H1 (cell line): ENCODE results near the gene DEDD. TPM values are rescaled to one million over a fixed set of nuclear protein-coding genes. Genes with fewer than 3 reads are reported as not detected.

Source experiments
- ATF2 ChIP-seq: IDR thresholded peaks from 2 replicates; pipeline ENCODE4 v1.6.1; 2012; ENCODE audit warnings: low read length, inconsistent platforms
- ATF3 ChIP-seq: IDR thresholded peaks from 2 replicates; pipeline ENCODE4 v1.6.1; 2011; ENCODE audit warnings: low read depth, mild to moderate bottlenecking, low read length; ENCODE audit not compliant: insufficient read depth
- CHD1 ChIP-seq: IDR thresholded peaks from 2 replicates; pipeline ENCODE4 v1.6.1; 2012; ENCODE audit warnings: low read depth, low read length, improper control_type of control experiment
- CHD2 ChIP-seq: IDR thresholded peaks from 2 replicates; pipeline ENCODE4 v1.6.1; 2012; ENCODE audit warnings: low read length, improper control_type of control experiment
- E2F6 ChIP-seq: IDR thresholded peaks from 2 replicates; pipeline ENCODE4 v1.6.1; 2012; ENCODE audit warnings: inconsistent platforms
- HDAC2 ChIP-seq, 2 experiments: fragments of 300-600 bp in 1 of 2; sonication (generic) in 1 of 2; IDR thresholded peaks; 2 replicates each; pipeline ENCODE4 v1.6.1; 2011 to 2012; ENCODE audit warnings: low read depth in 2 of 2, low read length in 2 of 2, mild to moderate bottlenecking in 2 of 2, moderate library complexity in 2 of 2, borderline replicate concordance in 1 of 2, inconsistent platforms in 1 of 2
- HDAC6 ChIP-seq: IDR thresholded peaks from one replicate; pipeline ENCODE4 v1.7.1; 2012; ENCODE audit warnings: low read depth, mild to moderate bottlenecking, inconsistent platforms, low read length, moderate library complexity
- JUN ChIP-seq: IDR thresholded peaks from 2 replicates; pipeline ENCODE4 v1.6.1; 2011; ENCODE audit warnings: low read depth, mild to moderate bottlenecking, improper control_type of control experiment, low read length
- MAFK ChIP-seq: IDR thresholded peaks from 2 replicates; pipeline ENCODE4 v1.6.1; 2012; ENCODE audit warnings: low read depth, mild to moderate bottlenecking, improper control_type of control experiment, low read length
- MAX ChIP-seq: IDR thresholded peaks from 2 replicates; pipeline ENCODE4 v1.6.1; 2012; ENCODE audit warnings: inconsistent platforms
- POLR2A ChIP-seq, 2 experiments: IDR thresholded peaks; 1 replicate in 1 of 2; 2 replicates in 1 of 2; pipeline ENCODE4 v1.6.1; 2011; ENCODE audit warnings: low read depth in 2 of 2, low read length in 2 of 2, mild to moderate bottlenecking in 2 of 2; ENCODE audit errors: control extremely low read depth in 1 of 2
- RAD21 ChIP-seq, 2 experiments: IDR thresholded peaks in 1 of 2; conservative IDR thresholded peaks in 1 of 2; 2 replicates each; pipeline ENCODE4 v1.6.1; 2011; ENCODE audit warnings: low read depth in 2 of 2, low read length in 2 of 2, improper control_type of control experiment in 1 of 2, inconsistent platforms in 1 of 2, mild to moderate bottlenecking in 1 of 2, moderate library complexity in 1 of 2
- SIN3A ChIP-seq, 2 experiments: IDR thresholded peaks in 1 of 2; conservative IDR thresholded peaks in 1 of 2; 2 replicates each; pipeline ENCODE4 v1.6.1; 2011 to 2012; ENCODE audit warnings: low read length in 2 of 2, improper control_type of control experiment in 1 of 2, low read depth in 1 of 2, mild to moderate bottlenecking in 1 of 2
- SIX5 ChIP-seq: IDR thresholded peaks from 2 replicates; pipeline ENCODE4 v1.6.1; 2011; ENCODE audit warnings: mild to moderate bottlenecking, low read depth, low read length
- SP2 ChIP-seq: IDR thresholded peaks from 2 replicates; pipeline ENCODE4 v1.6.1; 2012; ENCODE audit warnings: mild to moderate bottlenecking, low read length, inconsistent platforms
- SUZ12 ChIP-seq: fragments of 200-600 bp; sonication (generic); IDR thresholded peaks from 2 replicates; pipeline ENCODE4 v1.6.1; 2012; ENCODE audit warnings: mild to moderate bottlenecking, inconsistent platforms, low read length, moderate library complexity, mixed read lengths
- TEAD4 ChIP-seq: IDR thresholded peaks from 2 replicates; pipeline ENCODE4 v1.6.1; 2012; ENCODE audit warnings: low read depth, low read length, inconsistent platforms, mixed read lengths
- USF2 ChIP-seq: IDR thresholded peaks from 2 replicates; pipeline ENCODE4 v1.6.1; 2011; ENCODE audit warnings: low read length, improper control_type of control experiment
- polyA plus RNA-seq, 7 experiments: library from polyadenylated mRNA; depleted of rRNA in 3 of 7; stranded (reverse) in 5 of 7; unstranded in 2 of 7; fragments of >200 nt in 5 of 7; fragments of 200-250 nt in 2 of 7; gene quantifications; 1 replicate in 5 of 7; 2 replicates in 1 of 7; 4 replicates in 1 of 7; pipeline versions ENCODE4 v1.2.1 to v1.2.3, GENCODE V29; 2011 to 2013; ENCODE audit warnings: missing spikeins in 2 of 7, mixed read lengths in 2 of 7
- total RNA-seq: library from RNA; stranded (reverse); fragmentation: NEBNext Ultra II Directional; extraction: Animal tissue kit (Norgen Biotek cat#: 25700); gene quantifications from 2 replicates; pipeline ENCODE4 v1.2.1, GENCODE V29; 2021

The DEDD gene
- total and polyA plus RNA-seq, 2 of the 8 experiments (the other 6 are each of a cell fraction or from before 2014, with no cell fraction given) = 42.6 to 55.9 TPM

- TF ChIP-seq RAD21 (IDR thresholded peaks at IDR 0.05 in 1 of 2, conservative IDR thresholded peaks at IDR 0.05 in 1 of 2; ENCODE audit: low read depth in 2 of 2, low read length in 2 of 2) = no peak
- TF ChIP-seq SUZ12 = no peak
- TF ChIP-seq CHD2 = peak; percentile 91
- no peak for TF ChIP-seq ATF3
- no peak for TF ChIP-seq HDAC6
- TF ChIP-seq SIN3A (conservative IDR thresholded peaks at IDR 0.05 in 1 of 2, IDR thresholded peaks at IDR 0.05 in 1 of 2; ENCODE audit: low read depth in 1 of 2, low read length in 2 of 2) = peak; percentile 21 to 85; a peak in 3 of 4 replicates
- no peak for TF ChIP-seq JUN
- no peak for TF ChIP-seq MAFK
- no peak for TF ChIP-seq SIX5
- TF ChIP-seq USF2 = no peak
- no peak for TF ChIP-seq SP2
- no peak for TF ChIP-seq HDAC2 (IDR thresholded peaks at IDR 0.05; ENCODE audit: borderline replicate concordance in 1 of 2, low read depth in 2 of 2, low read length in 2 of 2)
- TF ChIP-seq MAX = peak; percentile 90
- TF ChIP-seq ATF2 = 0 out of 2 replicates have a peak, but pooled peaks have one; percentile 27
- peak; percentile 88 for TF ChIP-seq E2F6
- peak; percentile 56 to 84 for TF ChIP-seq POLR2A (IDR thresholded peaks at IDR 0.05; ENCODE audit: control extremely low read depth in 1 of 2, low read depth in 2 of 2, low read length in 2 of 2)
- TF ChIP-seq CHD1 = no peak
- no peak for TF ChIP-seq TEAD4
Measured at GRCh38 chr1:161165742-161166668, 33.5 kb upstream of the DEDD start, which contains the start of gene PPOX (continued).
